ENCODE measurements around the gene WAC. TPM values are rescaled to one million over a fixed set of nuclear protein-coding genes. Genes with fewer than 3 reads are reported as not detected.

Gene WAC
- total and polyA plus RNA-seq, 2 experiments from 2014 or later = 59.4 to 116 TPM

DNA sequence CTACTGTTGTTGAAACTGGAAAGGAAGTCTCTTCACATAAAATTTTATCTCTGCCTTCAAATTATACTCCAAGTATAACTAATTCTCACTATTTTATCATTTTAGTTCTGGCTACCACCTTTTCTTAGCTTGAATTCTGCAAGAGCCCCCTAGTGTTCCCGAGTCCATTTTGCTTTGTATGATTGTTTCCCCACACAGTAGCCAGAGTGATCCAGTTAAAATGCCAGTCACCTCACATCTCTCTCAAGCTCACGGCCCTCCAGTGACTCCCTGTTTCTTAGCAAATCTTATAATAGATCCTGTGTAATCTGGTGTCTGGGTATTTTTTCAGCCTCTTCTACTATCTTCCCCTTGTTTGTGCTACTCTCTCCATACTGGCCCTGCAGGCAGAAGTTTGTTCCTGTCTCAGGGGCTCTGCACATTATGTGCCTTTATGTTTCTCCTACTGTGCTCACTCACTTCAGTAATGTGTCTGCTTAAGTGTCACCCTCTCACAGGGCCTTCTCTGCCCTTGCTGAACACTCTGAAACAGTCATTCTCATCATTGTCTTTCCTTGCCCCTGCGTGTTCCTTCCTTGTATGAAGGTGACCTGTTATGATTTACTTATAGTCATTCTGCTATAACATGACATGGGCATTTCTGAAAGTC is 8.9 kb downstream of the WAC start:
- peaks cover 55% of the 10 kb centered on the region for H3K36me3 ChIP-seq (ENCODE audit: insufficient read depth)
- DNase-seq (ENCODE audit: low spot score) = no peak

GRCh38 chr10:28542728-28543127 is 9.8 kb downstream of the WAC start:
- Histone ChIP-seq H3K4me1 (ENCODE audit: insufficient read depth) (no peaks in the 10 kb centered on the region), H4K20me1 (replicated peaks; ENCODE audit: insufficient read depth) (peaks cover 57% of the 10 kb centered on the region), H3K4me2 (no peak overlapping the region), H3K79me2 (replicated peaks; ENCODE audit: insufficient read depth) (peaks cover 100% of the 10 kb centered on the region), H2AFZ (no peak overlapping the region), H3K27me3 (ENCODE audit: insufficient read depth) (no peaks in the 10 kb centered on the region), H3K27ac (ENCODE audit: low read depth) (no peak overlapping the region), H3K36me3 (ENCODE audit: insufficient read depth) (peaks cover 46% of the 10 kb centered on the region), H3K4me3 (no peak overlapping the region), H3F3A (replicated peaks; ENCODE audit: low read depth) (no peaks in the 10 kb centered on the region), H3K9me2 (ENCODE audit: insufficient read depth) (no peaks in the 10 kb centered on the region)
- DNase-seq (ENCODE audit: low spot score) = no peak
- Mint-ChIP-seq H3K27me3 (ENCODE audit: insufficient read depth, low read depth, poor library complexity) (peaks cover 2% of the 10 kb centered on the region), H3K4me1 (peaks cover 7% of the 10 kb centered on the region; the same call in 2 of the 3 replicates), H3K4me3 (no peak overlapping the region), H3K27ac (no peak overlapping the region), H3K9me3 (no peaks in the 10 kb centered on the region), H3K36me3 (ENCODE audit: low read depth) (peaks cover 82% of the 10 kb centered on the region)
- no peak for ATAC-seq
- TF ChIP-seq ETS1 (IDR thresholded peaks at IDR 0.05) (no peak), EZH2phosphoT487 (IDR thresholded peaks at IDR 0.05; ENCODE audit: unreplicated experiment) (no peak), ZNF114 (CRISPR knock-in tag; IDR thresholded peaks at IDR 0.05) (no peak), JUNB (IDR thresholded peaks at IDR 0.05; ENCODE audit: unreplicated experiment) (no peak), ZNF462 (CRISPR knock-in tag; IDR thresholded peaks at IDR 0.05) (no peak)
- TF ChIP-seq, protein P1, sequence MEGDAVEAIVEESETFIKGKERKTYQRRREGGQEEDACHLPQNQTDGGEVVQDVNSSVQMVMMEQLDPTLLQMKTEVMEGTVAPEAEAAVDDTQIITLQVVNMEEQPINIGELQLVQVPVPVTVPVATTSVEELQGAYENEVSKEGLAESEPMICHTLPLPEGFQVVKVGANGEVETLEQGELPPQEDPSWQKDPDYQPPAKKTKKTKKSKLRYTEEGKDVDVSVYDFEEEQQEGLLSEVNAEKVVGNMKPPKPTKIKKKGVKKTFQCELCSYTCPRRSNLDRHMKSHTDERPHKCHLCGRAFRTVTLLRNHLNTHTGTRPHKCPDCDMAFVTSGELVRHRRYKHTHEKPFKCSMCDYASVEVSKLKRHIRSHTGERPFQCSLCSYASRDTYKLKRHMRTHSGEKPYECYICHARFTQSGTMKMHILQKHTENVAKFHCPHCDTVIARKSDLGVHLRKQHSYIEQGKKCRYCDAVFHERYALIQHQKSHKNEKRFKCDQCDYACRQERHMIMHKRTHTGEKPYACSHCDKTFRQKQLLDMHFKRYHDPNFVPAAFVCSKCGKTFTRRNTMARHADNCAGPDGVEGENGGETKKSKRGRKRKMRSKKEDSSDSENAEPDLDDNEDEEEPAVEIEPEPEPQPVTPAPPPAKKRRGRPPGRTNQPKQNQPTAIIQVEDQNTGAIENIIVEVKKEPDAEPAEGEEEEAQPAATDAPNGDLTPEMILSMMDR (conservative IDR thresholded peaks at IDR 0.05; ENCODE audit: low read depth in 2 of 2) = no peak

More for the DNA sequence above, 8.9 kb downstream of the WAC start:
- Mint-ChIP-seq H3K4me3 (no peak overlapping the region), H3K36me3 (ENCODE audit: low read depth) (peaks cover 86% of the 10 kb centered on the region), H3K27me3 (ENCODE audit: insufficient read depth, low read depth, poor library complexity) (peaks cover 2% of the 10 kb centered on the region), H3K4me1 (peaks cover 10% of the 10 kb centered on the region; the same call in 2 of the 3 replicates), H3K9me3 (no peaks in the 10 kb centered on the region), H3K27ac (peak overlapping the region; percentile 25; the same call in 1 of the 2 replicates)
- Histone ChIP-seq H3F3A (replicated peaks; ENCODE audit: low read depth) (no peaks in the 10 kb centered on the region), H3K27me3 (ENCODE audit: insufficient read depth) (no peaks in the 10 kb centered on the region), H3K4me2 (no peak overlapping the region), H3K9me2 (ENCODE audit: insufficient read depth) (no peaks in the 10 kb centered on the region), H3K4me3 (no peak overlapping the region), H3K4me1 (ENCODE audit: insufficient read depth) (no peaks in the 10 kb centered on the region), H4K20me1 (replicated peaks; ENCODE audit: insufficient read depth) (peaks cover 64% of the 10 kb centered on the region), H3K79me2 (replicated peaks; ENCODE audit: insufficient read depth) (peaks cover 100% of the 10 kb centered on the region), H2AFZ (no peak overlapping the region), H3K27ac (ENCODE audit: low read depth) (no peak overlapping the region)
- ATAC-seq = peak; percentile 55; the same call in 2 of the 3 replicates
- TF ChIP-seq POLR2AphosphoS5 (IDR thresholded peaks at IDR 0.05; ENCODE audit: low read depth) = no peak
- TF ChIP-seq, protein P1 (conservative IDR thresholded peaks at IDR 0.05; ENCODE audit: low read depth in 2 of 2) = peak in 1 of 2 experiments; percentile 24; a peak in 2 of 4 replicates
- TF ChIP-seq EZH2phosphoT487 (IDR thresholded peaks at IDR 0.05; ENCODE audit: unreplicated experiment) = no peak
- TF ChIP-seq NANOG (IDR thresholded peaks at IDR 0.05; ENCODE audit: borderline replicate concordance) = no peak
- TF ChIP-seq ZNF331 (CRISPR knock-in tag; IDR thresholded peaks at IDR 0.05; ENCODE audit: low read depth) = no peak
